Posterior cingulate gyrus (tissue), 11 donors: ENCODE measurements around the gene RGS6.

Source experiments
- DNase-seq, 10 donors: peaks; one replicate each; pipeline versions ENCODE4 v3.0.0 to v3.0.0-alpha.2; 2020 to 2021; ENCODE audit warnings: mixed read lengths in 3 of 10
- intact Hi-C: fragments of 100-400 bp; cut with DNase I; formaldehyde crosslinking; loops from one replicate; pipeline ENCODE4 v1.15.1; 2023

Gene RGS6

GRCh38 chr14:72369106-72369505 is 436.9 kb downstream of the RGS6 start:
- intact Hi-C loops = no loop called here
- DNase-seq = no peak

GRCh38 chr14:72377016-72377415 is 444.8 kb downstream of the RGS6 start:
- intact Hi-C loops = no loop called here
- DNase-seq = no peak

- intact Hi-C loops = no loop called here
These were observed 448.2 kb downstream of the RGS6 start for GRCh38 chr14:72380456-72380855.

GRCh38 chr14:72383865-72384264 is 451.6 kb downstream of the RGS6 start:
- intact Hi-C loops = no loop called here

More at GRCh38 chr14:72380456-72380855, 448.2 kb downstream of the RGS6 start:
- DNase-seq = no peak

GRCh38 chr14:72387726-72388125 is 455.5 kb downstream of the RGS6 start:
- no peak for DNase-seq
- intact Hi-C loops = no loop called here

More at GRCh38 chr14:72383865-72384264, 451.6 kb downstream of the RGS6 start:
- no peak for DNase-seq

GRCh38 chr14:72389200-72389599 is 457.0 kb downstream of the RGS6 start:
- no peak for DNase-seq
- intact Hi-C loops = no loop called here

GRCh38 chr14:72401101-72401625 is 468.9 kb downstream of the RGS6 start:
- intact Hi-C loops = no loop called here
- no peak for DNase-seq

GRCh38 chr14:72401632-72402376 is 469.6 kb downstream of the RGS6 start:
- intact Hi-C loops = no loop called here
- DNase-seq = peak in 1 of 10 donors; percentile 62

GRCh38 chr14:72402377-72402772 is 470.1 kb downstream of the RGS6 start:
- no peak for DNase-seq
- intact Hi-C loops = no loop called here

- DNase-seq = peak in 1 of 10 donors; percentile 51
These were observed 472.0 kb downstream of the RGS6 start for GRCh38 chr14:72404106-72404774.

GRCh38 chr14:72404998-72405397 is 472.8 kb downstream of the RGS6 start:
- DNase-seq = no peak
- intact Hi-C loops = no loop called here

More at GRCh38 chr14:72404106-72404774, 472.0 kb downstream of the RGS6 start:
- intact Hi-C loops = no loop called here

- intact Hi-C loops = no loop called here
These were observed 475.8 kb downstream of the RGS6 start for GRCh38 chr14:72408020-72408419.

GRCh38 chr14:72409047-72409446 is 476.8 kb downstream of the RGS6 start:
- intact Hi-C loops = no loop called here
- DNase-seq = no peak

More at GRCh38 chr14:72408020-72408419, 475.8 kb downstream of the RGS6 start:
- DNase-seq = no peak

GRCh38 chr14:72416081-72416849 is 484.0 kb downstream of the RGS6 start:
- no peak for DNase-seq
- intact Hi-C loops = no loop called here

- intact Hi-C loops = no loop called here
- DNase-seq = no peak
These were observed 484.7 kb downstream of the RGS6 start for GRCh38 chr14:72416892-72417291.

GRCh38 chr14:72418806-72419205 is 486.6 kb downstream of the RGS6 start:
- DNase-seq = no peak
- intact Hi-C loops = no loop called here

- intact Hi-C loops = no loop called here
- DNase-seq = no peak
These were observed 487.1 kb downstream of the RGS6 start for GRCh38 chr14:72419226-72419775.

GRCh38 chr14:72420749-72421474 is 488.7 kb downstream of the RGS6 start:
- intact Hi-C loops = loop anchor here (5.0 kb wide), 1 partner anchor 489 kb away; the partner anchor contains the start of gene RGS6
- DNase-seq = peak; percentile 66 to 97 (median 86)

- no peak for DNase-seq
These were observed 491.7 kb downstream of the RGS6 start for GRCh38 chr14:72423957-72424356.

GRCh38 chr14:72430457-72430856 is 498.2 kb downstream of the RGS6 start:
- intact Hi-C loops = no loop called here
- DNase-seq = no peak

More at GRCh38 chr14:72423957-72424356, 491.7 kb downstream of the RGS6 start:
- intact Hi-C loops = loop anchor here (5.0 kb wide), 1 partner anchor 492 kb away; the partner anchor contains the start of gene RGS6
